ENCODE measurements around the gene MREG.

- TF ChIP-seq CTCF (conservative IDR thresholded peaks at IDR 0.05) = no peak
- TF ChIP-seq ZFX (IDR thresholded peaks at IDR 0.05) = no peak
Observed at GRCh38 chr2:215933151-215933550, 80.2 kb downstream of the MREG start.

Data from C4-2B (cell line).